Vagina (tissue), 2 donors: ENCODE data around the gene CALHM4.

Source experiments
- POLR2A ChIP-seq, 2 donors: fragments of 450-650 bp; IDR thresholded peaks; one replicate each; pipeline ENCODE4 v1.6.1; 2017; ENCODE audit warnings: antibody characterized with exemption in 2 of 2, mild to moderate bottlenecking in 2 of 2, moderate library complexity in 2 of 2
- TF ChIP-seq, protein P1 (sequence below), 3 experiments: fragments of 450-650 bp in 2 of 3; fragments of 200-600 bp in 1 of 3; sonication (generic) in 1 of 3; IDR thresholded peaks; one replicate each; pipeline ENCODE4 v1.5.1; 2017 to 2019; ENCODE audit warnings: antibody characterized with exemption in 3 of 3, mild to moderate bottlenecking in 2 of 3, moderate library complexity in 2 of 3

DNA sequence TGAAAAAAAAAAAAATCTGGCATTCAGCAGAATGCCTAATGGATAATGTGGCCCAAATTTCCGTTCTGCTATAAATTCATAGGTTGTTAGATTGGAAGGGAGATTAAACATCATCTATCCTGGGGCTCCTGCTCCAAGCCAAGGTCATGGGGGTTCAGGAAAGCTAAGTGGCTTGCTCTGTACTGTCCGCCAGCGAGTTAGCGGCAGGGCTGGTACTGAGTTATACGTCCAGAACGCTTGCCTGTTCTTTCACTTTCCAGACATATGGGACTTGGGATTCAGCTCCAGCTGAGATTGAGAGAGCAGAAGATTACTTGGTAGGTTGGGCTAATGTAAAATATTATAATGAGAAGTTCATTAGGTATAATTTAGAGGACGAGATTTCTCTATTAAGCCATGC is 18.6 kb downstream of the CALHM4 start:
- no peak for TF ChIP-seq POLR2A (IDR thresholded peaks at IDR 0.05)
- TF ChIP-seq, protein P1, sequence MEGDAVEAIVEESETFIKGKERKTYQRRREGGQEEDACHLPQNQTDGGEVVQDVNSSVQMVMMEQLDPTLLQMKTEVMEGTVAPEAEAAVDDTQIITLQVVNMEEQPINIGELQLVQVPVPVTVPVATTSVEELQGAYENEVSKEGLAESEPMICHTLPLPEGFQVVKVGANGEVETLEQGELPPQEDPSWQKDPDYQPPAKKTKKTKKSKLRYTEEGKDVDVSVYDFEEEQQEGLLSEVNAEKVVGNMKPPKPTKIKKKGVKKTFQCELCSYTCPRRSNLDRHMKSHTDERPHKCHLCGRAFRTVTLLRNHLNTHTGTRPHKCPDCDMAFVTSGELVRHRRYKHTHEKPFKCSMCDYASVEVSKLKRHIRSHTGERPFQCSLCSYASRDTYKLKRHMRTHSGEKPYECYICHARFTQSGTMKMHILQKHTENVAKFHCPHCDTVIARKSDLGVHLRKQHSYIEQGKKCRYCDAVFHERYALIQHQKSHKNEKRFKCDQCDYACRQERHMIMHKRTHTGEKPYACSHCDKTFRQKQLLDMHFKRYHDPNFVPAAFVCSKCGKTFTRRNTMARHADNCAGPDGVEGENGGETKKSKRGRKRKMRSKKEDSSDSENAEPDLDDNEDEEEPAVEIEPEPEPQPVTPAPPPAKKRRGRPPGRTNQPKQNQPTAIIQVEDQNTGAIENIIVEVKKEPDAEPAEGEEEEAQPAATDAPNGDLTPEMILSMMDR (IDR thresholded peaks at IDR 0.05): no peak
